ENCODE measurements around the gene PAQR6.

PAQR6 gene

GRCh38 chr1:156247460-156248322 lies at the start of gene PAQR6:
Gene PAQR6 (minus strand): TSS chr1:156248056. CDS start chr1:156246731, 1,325 bp downstream.
- no peak for DNase-seq

- peak; percentile 69 for DNase-seq
These were observed 47.6 kb upstream of the PAQR6 start, which contains the start of gene GLMP for GRCh38 chr1:156295391-156295947. Gene GLMP (minus strand): TSS chr1:156295679. CDS start chr1:156295645, 34 bp downstream.

GRCh38 chr1:156293895-156294294 lies 46.0 kb upstream of the PAQR6 start:
- no peak for DNase-seq

- no peak for DNase-seq
These were observed 45.2 kb upstream of the PAQR6 start for GRCh38 chr1:156293098-156293434.

GRCh38 chr1:156291226-156292061 lies 43.6 kb upstream of the PAQR6 start:
- DNase-seq = peak; percentile 44

- DNase-seq = no peak
These were observed 42.0 kb upstream of the PAQR6 start for GRCh38 chr1:156289857-156290256.

- DNase-seq = no peak
These were observed 38.2 kb upstream of the PAQR6 start for GRCh38 chr1:156286061-156286460.

- DNase-seq = no peak
These were observed 37.6 kb upstream of the PAQR6 start for GRCh38 chr1:156285437-156285836.

GRCh38 chr1:156284757-156285156 lies 36.9 kb upstream of the PAQR6 start:
- no peak for DNase-seq

GRCh38 chr1:156284112-156284511 lies 36.3 kb upstream of the PAQR6 start, which contains the start of gene TMEM79:
Gene TMEM79 (plus strand): TSS chr1:156284325. CDS start chr1:156285227, 902 bp downstream.
- DNase-seq = no peak

- DNase-seq = no peak
These were observed 35.7 kb upstream of the PAQR6 start for GRCh38 chr1:156283521-156283920.

- DNase-seq = peak; percentile 97
These were observed 34.8 kb upstream of the PAQR6 start, which contains the start of gene SMG5 for GRCh38 chr1:156282479-156283222. Gene SMG5 (minus strand): TSS chr1:156282825. CDS start chr1:156282680, 145 bp downstream.

- peak; percentile 59 for DNase-seq
These were observed 34.0 kb upstream of the PAQR6 start for GRCh38 chr1:156281693-156282478.

- DNase-seq = peak; percentile 70
These were observed 33.4 kb upstream of the PAQR6 start for GRCh38 chr1:156281281-156281680.

- no peak for DNase-seq
These were observed 32.0 kb upstream of the PAQR6 start for GRCh38 chr1:156279837-156280236.

GRCh38 chr1:156276966-156277381 lies 29.1 kb upstream of the PAQR6 start:
- DNase-seq = no peak

- no peak for DNase-seq
These were observed 28.7 kb upstream of the PAQR6 start for GRCh38 chr1:156276532-156276931.

- no peak for DNase-seq
These were observed 22.5 kb upstream of the PAQR6 start for GRCh38 chr1:156270314-156270713.

- DNase-seq = no peak
These were observed 20.5 kb upstream of the PAQR6 start for GRCh38 chr1:156268336-156268735.

- DNase-seq = no peak
These were observed 18.2 kb upstream of the PAQR6 start for GRCh38 chr1:156266051-156266450.

GRCh38 chr1:156263288-156263655 lies 15.4 kb upstream of the PAQR6 start:
- DNase-seq = no peak

Measured in stimulated activated CD4-positive, alpha-beta T cell treated with anti-CD3 and anti-CD28 coated beads, Interleukin-15, amount 100 ng/mL, for 24 hours (primary cell).